ENCODE results near the gene VAV2. TPM values are rescaled to one million over a fixed set of nuclear protein-coding genes. Genes with fewer than 3 reads are reported as not detected.

Gene VAV2
- total RNA-seq, 4 donors from 2014 or later, result 9.1 to 13.5 (median 10.1) TPM

DNA sequence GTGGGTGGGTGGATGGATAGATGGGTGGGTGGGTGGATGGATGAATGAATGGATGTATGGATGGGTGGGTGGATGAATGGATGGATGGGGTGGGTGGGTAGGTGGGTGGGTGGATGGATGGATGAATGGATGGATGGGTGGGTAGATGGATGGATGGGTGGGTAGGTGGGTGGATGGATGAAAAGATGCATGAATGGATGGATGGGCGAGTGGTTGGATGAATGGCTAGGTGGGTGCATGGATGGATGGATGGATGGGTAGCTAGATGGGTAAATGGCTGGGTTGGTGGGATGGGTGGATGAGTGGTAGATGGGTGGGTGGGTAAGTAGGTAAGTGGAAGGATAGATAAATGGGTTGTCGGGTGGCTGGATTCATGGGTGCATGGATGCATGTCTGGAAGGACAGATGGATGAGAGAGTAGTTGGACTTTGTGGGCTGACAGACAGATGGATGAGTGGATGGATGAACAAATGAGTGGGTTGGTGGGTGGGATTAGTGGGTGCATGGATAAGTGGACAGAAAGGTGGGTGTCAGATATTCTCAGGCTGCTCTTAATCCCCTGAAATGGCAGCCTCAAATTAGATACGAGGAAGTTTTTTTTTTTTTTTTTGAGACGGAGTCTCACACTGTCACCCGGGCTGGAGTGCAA, 153.1 kb downstream of the VAV2 start:
- no peak overlapping the region for H3K27ac ChIP-seq (replicated peaks in 1 of 4)
- H3K4me3 ChIP-seq, result no peak overlapping the region
- no peaks in the 10 kb centered on the region for H3K9me3 ChIP-seq
- H3K27me3 ChIP-seq, result no peaks in the 10 kb centered on the region
- TF ChIP-seq, protein P1, sequence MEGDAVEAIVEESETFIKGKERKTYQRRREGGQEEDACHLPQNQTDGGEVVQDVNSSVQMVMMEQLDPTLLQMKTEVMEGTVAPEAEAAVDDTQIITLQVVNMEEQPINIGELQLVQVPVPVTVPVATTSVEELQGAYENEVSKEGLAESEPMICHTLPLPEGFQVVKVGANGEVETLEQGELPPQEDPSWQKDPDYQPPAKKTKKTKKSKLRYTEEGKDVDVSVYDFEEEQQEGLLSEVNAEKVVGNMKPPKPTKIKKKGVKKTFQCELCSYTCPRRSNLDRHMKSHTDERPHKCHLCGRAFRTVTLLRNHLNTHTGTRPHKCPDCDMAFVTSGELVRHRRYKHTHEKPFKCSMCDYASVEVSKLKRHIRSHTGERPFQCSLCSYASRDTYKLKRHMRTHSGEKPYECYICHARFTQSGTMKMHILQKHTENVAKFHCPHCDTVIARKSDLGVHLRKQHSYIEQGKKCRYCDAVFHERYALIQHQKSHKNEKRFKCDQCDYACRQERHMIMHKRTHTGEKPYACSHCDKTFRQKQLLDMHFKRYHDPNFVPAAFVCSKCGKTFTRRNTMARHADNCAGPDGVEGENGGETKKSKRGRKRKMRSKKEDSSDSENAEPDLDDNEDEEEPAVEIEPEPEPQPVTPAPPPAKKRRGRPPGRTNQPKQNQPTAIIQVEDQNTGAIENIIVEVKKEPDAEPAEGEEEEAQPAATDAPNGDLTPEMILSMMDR (IDR thresholded peaks at IDR 0.05), result no peak
- TF ChIP-seq EP300 (IDR thresholded peaks at IDR 0.05) (no peak), POLR2A (IDR thresholded peaks at IDR 0.05; ENCODE audit: low read depth) (no peak), POLR2AphosphoS5 (IDR thresholded peaks at IDR 0.05) (no peak)
- H3K36me3 ChIP-seq, result peaks cover 0 to 1% (median 0%) of the 10 kb centered on the region in 4 donors
- intact Hi-C loops (cut with DNase I), result no loop called here
- WGBS, result 96% methylated on average over 5 of the region's 5 CpGs
- peaks cover 9 to 21% (median 13%) of the 10 kb centered on the region in 4 donors for H3K4me1 ChIP-seq
- no peak for DNase-seq (ENCODE audit: extremely low spot score)

- Histone ChIP-seq H3K27me3 (no peaks in the 10 kb centered on the region), H3K9me3 (no peaks in the 10 kb centered on the region)
Observed at GRCh38 chr9:133837627-133838597, 154.2 kb downstream of the VAV2 start.

GRCh38 chr9:133836818-133837217, 155.3 kb downstream of the VAV2 start:
- H3K36me3 ChIP-seq, result peaks cover 0 to 19% (median 4%) of the 10 kb centered on the region in 4 donors
- no peaks in the 10 kb centered on the region for H3K27me3 ChIP-seq
- TF ChIP-seq EP300 (IDR thresholded peaks at IDR 0.05) (no peak), POLR2A (IDR thresholded peaks at IDR 0.05; ENCODE audit: low read depth) (no peak), POLR2AphosphoS5 (IDR thresholded peaks at IDR 0.05) (no peak)
- TF ChIP-seq, protein P1 (IDR thresholded peaks at IDR 0.05), result no peak
- peaks cover 9 to 21% (median 13%) of the 10 kb centered on the region in 4 donors for H3K4me1 ChIP-seq
- no peak for DNase-seq (ENCODE audit: extremely low spot score)
- no peaks in the 10 kb centered on the region for H3K9me3 ChIP-seq
- intact Hi-C loops (cut with DNase I), result no loop called here
- H3K4me3 ChIP-seq, result no peak overlapping the region
- WGBS, result 90% methylated on average over 2 of the region's 5 CpGs
- no peak overlapping the region for H3K27ac ChIP-seq (replicated peaks in 1 of 4)

More at GRCh38 chr9:133837627-133838597, 154.2 kb downstream of the VAV2 start:
- Histone ChIP-seq H3K4me3 (no peak overlapping the region), H3K36me3 (peaks cover 0 to 12% (median 2%) of the 10 kb centered on the region in 4 donors), H3K4me1 (peaks cover 9 to 21% (median 13%) of the 10 kb centered on the region in 4 donors), H3K27ac (replicated peaks in 1 of 4) (no peak overlapping the region)
- no peak for TF ChIP-seq EP300 (IDR thresholded peaks at IDR 0.05)
- WGBS, result 89% methylated on average over 12 of the region's 13 CpGs
- intact Hi-C loops (cut with DNase I), result no loop called here
- no peak for DNase-seq (ENCODE audit: extremely low spot score)

DNA sequence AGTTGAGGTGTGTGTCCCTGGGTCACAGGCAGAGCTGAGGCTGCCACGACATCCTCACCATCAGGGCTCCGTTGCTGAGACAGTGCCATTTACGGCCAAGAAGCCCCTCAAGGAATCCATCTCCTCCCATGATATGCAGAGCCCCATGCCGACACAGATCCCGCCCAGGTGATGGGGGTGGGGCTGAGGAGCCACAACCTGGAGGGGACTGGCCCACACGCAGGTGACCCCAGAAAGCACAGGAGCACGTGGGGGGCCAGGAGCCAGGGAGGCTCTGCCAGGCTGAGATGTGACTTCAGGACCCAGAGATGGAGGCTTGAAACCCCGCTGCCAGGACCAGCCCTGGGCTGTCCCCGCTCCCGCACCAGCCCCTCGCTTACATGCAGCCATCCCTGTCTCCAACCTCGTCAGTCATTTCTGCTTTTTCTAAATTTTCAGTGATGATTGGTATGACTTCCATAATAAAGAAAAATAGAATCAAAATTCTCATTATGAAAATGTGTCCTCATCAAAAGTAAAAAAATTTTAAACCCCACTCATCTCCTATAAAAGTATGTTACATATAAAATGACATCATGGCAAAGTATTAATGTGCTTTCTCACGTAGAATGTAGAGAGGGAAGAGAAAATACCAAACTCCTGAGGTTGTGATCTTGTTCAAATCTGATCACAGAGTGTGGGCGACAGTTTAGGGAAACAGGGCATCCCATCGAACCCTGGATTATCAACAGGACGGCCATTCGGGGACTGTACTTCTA, 155.9 kb downstream of the VAV2 start:
- DNase-seq (ENCODE audit: extremely low spot score), result no peak
- H3K36me3 ChIP-seq, result peaks cover 0 to 19% (median 4%) of the 10 kb centered on the region in 4 donors
- TF ChIP-seq EP300 (IDR thresholded peaks at IDR 0.05) (no peak), POLR2A (IDR thresholded peaks at IDR 0.05; ENCODE audit: low read depth) (no peak), POLR2AphosphoS5 (IDR thresholded peaks at IDR 0.05) (no peak)
- TF ChIP-seq, protein P1 (IDR thresholded peaks at IDR 0.05), result no peak
- H3K4me3 ChIP-seq, result no peak overlapping the region
- peaks cover 9 to 21% (median 13%) of the 10 kb centered on the region in 4 donors for H3K4me1 ChIP-seq
- H3K27ac ChIP-seq (replicated peaks in 1 of 4), result no peak overlapping the region
- H3K9me3 ChIP-seq, result no peaks in the 10 kb centered on the region
- intact Hi-C loops (cut with DNase I), result no loop called here
- WGBS, result 95% methylated on average over 16 of the region's 17 CpGs
- no peaks in the 10 kb centered on the region for H3K27me3 ChIP-seq

All from esophagus muscularis mucosa (tissue), 4 donors.